Activated CD4-positive, alpha-beta T cell treated with anti-CD3 and anti-CD28 coated beads, Interleukin-2, amount 10 ng/mL, durations not matched to agents 24 days and 14 days (primary cell): ENCODE results near the gene LYPD4. TPM values are rescaled to one million over a fixed set of nuclear protein-coding genes. Genes with fewer than 3 reads are reported as not detected.
"Not testable (repeated sequence)": the region's sequence is repeated elsewhere in the genome, so short reads cannot be mapped to it uniquely, and the experiment has no call there.

Source experiments
- DNase-seq: peaks from one replicate; pipeline ENCODE4 v3.0.0; 2022
- H3K27ac Mint-ChIP-seq: one replicate; pipeline ENCODE4 v1.8.0; 2022; ENCODE audit warnings: mild to moderate bottlenecking, mixed read lengths
- H3K27me3 Mint-ChIP-seq: one replicate; pipeline ENCODE4 v1.8.0; 2022; ENCODE audit warnings: mixed read lengths
- H3K36me3 Mint-ChIP-seq: one replicate; pipeline ENCODE4 v1.8.0; 2022; ENCODE audit warnings: low read depth, mild to moderate bottlenecking, mixed read lengths
- H3K4me1 Mint-ChIP-seq: one replicate; pipeline ENCODE4 v1.8.0; 2021; ENCODE audit warnings: mixed read lengths
- H3K4me3 Mint-ChIP-seq: one replicate; pipeline ENCODE4 v1.8.0; 2022; ENCODE audit warnings: mild to moderate bottlenecking, moderate library complexity, mixed read lengths
- H3K9me3 Mint-ChIP-seq: one replicate; pipeline ENCODE4 v1.8.0; 2021; ENCODE audit warnings: mixed read lengths
- intact Hi-C: fragments of 100-400 bp; cut with micrococcal nuclease; formaldehyde crosslinking; loops from one replicate; pipeline ENCODE4 v1.15.1; 2023
- total RNA-seq: library from RNA; stranded (reverse); gene quantifications from 2 replicates; pipeline ENCODE4 v1.2.3, GENCODE V29; 2022

LYPD4 gene
- total RNA-seq, 1 donor from 2014 or later, result not detected

DNA sequence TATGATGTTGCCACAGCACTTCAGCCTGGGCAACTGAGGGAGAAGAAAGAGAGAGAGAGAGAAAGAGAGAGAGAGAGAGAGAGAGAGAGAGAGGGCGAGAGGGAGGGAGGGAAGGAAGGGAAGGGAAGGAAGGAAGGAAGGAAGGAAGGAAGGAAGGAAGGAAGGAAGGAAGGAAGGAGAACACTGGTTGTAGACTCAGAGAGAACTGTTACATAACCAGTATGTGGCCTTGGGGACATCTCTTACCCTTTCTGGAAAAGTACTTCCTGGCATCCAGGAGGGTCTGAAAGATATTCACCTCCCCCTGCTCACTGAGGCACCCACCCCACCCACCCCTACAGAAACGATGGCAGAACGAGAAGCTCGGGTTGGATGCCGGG is 35.8 kb upstream of the LYPD4 start:
- H3K36me3 Mint-ChIP-seq, result peaks cover 16% of the 10 kb centered on the region
- H3K9me3 Mint-ChIP-seq, result no peaks in the 10 kb centered on the region
- no peak overlapping the region for H3K4me3 Mint-ChIP-seq
- no peak for DNase-seq
- intact Hi-C loops, result loop anchor here (10.0 kb wide), 2 partner anchors 526 to 1276 kb away; partner anchors contain the start of genes LTBP4 and TGFB1
- no peak overlapping the region for H3K27ac Mint-ChIP-seq
- H3K4me1 Mint-ChIP-seq, result peaks cover 47% of the 10 kb centered on the region
- no peaks in the 10 kb centered on the region for H3K27me3 Mint-ChIP-seq

DNA sequence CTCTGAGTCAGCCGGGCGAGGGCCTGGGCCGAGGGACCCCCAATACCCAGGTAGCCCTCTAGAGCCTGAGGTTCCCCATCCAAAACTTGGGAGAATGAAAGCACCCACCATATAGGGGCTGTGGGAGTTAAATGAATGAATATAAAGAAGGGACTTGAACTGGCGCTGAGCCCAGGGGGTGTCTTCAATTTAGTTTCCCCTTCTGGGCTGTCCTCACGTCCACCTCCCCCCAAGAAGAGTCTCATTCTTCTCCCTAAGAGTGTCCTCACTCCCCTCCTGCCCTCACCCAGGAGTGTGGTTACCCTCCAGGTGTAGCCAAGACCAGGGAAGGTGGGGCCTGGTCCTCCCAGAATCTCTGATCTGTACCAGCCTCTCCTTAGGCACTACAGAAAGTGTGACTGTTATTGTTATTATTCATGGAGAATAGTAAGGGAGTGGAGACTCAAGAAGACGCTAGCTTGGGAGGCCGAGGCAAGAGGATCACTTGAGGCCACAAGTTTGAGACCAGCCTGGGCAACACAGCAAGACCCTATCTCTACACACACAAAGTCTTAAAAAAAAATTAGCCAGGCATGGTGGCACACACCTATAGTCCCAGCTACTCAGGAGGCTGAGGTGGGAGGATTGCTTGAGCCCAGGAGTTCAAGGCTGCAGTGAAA is 35.3 kb upstream of the LYPD4 start:
- intact Hi-C loops, result loop anchor here (10.0 kb wide), 2 partner anchors 525 to 1275 kb away; partner anchors contain the start of genes LTBP4 and TGFB1
- Mint-ChIP-seq H3K36me3 (peaks cover 12% of the 10 kb centered on the region), H3K4me1 (peaks cover 44% of the 10 kb centered on the region), H3K9me3 (no peaks in the 10 kb centered on the region), H3K4me3 (no peak overlapping the region), H3K27ac (peak overlapping the region; percentile 29), H3K27me3 (no peaks in the 10 kb centered on the region)
- no peak for DNase-seq

DNA sequence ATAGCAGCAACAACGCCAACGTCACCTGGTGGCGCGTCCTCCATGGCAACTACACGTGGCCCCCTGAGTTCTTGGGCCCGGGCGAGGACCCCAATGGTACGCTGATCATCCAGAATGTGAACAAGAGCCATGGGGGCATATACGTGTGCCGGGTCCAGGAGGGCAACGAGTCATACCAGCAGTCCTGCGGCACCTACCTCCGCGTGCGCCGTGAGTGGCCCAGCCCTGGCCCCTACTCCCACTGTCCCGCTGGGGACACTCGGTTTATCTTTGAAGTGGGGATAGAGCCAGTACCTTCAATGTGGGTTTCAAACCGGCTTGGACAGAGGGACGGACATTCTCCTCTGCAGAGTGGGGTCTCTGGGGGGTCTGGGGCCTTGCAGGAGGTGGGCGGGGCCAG is 34.6 kb upstream of the LYPD4 start:
- Mint-ChIP-seq H3K36me3 (peaks cover 9% of the 10 kb centered on the region), H3K4me1 (peaks cover 43% of the 10 kb centered on the region), H3K4me3 (no peak overlapping the region), H3K27ac (no peak overlapping the region), H3K27me3 (no peaks in the 10 kb centered on the region), H3K9me3 (no peaks in the 10 kb centered on the region)
- no peak for DNase-seq
- intact Hi-C loops, result no loop called here

DNA sequence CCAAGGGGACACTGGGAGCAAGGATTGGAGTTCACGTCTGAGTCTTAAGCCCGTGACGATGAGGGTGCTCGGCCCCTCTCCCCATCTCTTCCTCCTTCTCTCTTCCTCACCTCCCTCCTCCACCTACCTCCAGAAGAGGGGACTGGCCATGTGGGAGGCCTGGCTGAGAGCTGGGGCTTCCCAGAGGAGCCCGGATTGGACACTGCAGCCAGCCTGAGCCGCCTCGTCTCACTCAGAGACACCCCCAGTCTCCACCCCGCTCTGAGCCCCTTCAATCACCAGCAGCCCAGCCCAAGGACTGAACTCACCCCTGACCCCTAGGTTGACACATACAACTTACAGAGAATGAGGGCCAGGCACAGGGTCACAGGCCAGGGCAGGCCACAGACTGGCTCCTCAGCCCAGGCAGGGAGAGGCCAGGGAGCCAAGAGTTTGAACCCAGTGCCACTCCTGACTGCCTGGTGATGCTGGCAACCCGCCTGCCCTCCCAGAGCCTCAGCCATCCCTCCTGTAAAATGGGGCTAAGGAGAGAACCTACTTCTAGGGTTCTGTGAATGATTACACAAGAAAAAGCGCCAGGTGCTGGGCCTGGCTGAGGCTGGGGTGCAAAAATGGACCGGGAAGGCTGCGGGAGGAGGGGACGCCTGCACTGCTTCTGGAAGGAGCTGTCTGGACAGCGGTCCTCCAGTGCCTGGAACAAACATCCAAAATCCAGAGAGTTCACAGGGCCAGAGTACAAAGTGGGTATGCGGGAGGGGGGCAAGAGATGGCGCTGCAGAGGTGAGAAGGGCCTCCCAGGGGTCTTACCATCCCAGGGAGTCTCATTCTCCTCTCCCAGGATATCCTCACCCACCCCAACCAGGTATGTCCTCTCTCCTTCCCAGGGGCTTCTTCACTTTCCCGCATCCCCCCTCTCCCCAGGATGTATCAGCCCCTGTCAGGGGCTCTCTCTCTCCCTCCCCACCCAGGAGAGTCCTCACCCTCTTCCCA is 33.7 kb upstream of the LYPD4 start:
- H3K36me3 Mint-ChIP-seq, result peaks cover 5% of the 10 kb centered on the region
- DNase-seq, result no peak
- H3K4me3 Mint-ChIP-seq, result peak overlapping the region; percentile 23
- no peaks in the 10 kb centered on the region for H3K9me3 Mint-ChIP-seq
- intact Hi-C loops, result no loop called here
- H3K27ac Mint-ChIP-seq, result peak overlapping the region; percentile 80
- peaks cover 48% of the 10 kb centered on the region for H3K4me1 Mint-ChIP-seq
- H3K27me3 Mint-ChIP-seq, result no peaks in the 10 kb centered on the region

DNA sequence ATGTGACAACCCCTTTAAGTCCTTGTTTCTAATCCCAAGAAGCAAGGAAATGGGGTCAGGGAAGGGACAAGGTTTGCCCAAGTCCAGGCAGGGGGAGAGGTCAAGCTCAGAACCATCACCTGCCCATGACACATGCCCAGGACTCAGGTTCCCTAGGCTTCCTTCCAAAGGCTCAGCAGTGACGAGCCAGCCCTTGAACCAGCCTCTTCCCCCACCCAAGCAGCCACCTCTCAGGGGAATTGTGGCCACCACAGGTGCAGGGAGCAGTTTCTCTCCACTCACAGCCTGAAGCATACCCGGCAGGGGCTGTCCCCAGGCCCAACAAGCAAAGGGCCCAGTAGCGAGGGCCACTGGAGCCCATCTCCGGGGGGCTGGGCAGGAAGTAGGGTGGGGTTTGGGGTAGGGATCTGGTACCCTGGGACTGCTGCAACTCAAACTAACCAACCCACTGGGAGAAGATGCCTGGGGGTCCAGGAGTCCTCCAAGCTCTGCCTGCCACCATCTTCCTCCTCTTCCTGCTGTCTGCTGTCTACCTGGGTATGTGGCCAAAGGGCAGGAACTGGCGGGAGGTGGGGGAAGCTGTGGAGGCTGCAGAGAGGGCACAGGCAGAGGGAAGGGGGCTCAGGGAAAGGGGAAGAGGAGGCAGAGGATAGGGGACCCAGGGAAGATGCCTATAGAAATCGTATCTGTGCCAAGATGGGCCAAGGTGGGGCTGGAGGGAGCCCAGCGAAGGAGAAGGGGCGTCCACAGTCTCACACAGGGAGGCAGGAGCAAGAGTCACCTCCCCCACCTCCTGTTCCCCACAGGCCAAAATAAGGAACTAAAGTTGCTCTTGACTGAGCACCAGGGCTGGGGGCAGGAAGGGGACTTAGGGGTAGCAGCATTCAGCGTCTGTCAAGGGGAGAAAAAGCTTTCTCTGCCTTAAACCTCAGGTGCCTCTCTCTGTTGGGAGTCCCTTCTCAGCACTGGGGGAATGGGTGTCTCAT is 32.7 kb upstream of the LYPD4 start, which contains the start of gene CD79A:
CD79A (plus strand) TSS at position 433 of the 986 bp plus-strand sequence; CDS start at position 459, 26 bp downstream.
- Mint-ChIP-seq H3K27me3 (no peaks in the 10 kb centered on the region), H3K4me3 (peak within 1 kb of the TSS; percentile 37), H3K36me3 (peaks cover 9% of the 10 kb centered on the region), H3K4me1 (peaks cover 50% of the 10 kb centered on the region), H3K27ac (peak within 1 kb of the TSS; percentile 80), H3K9me3 (no peaks in the 10 kb centered on the region)
- no peak for DNase-seq
- intact Hi-C loops, result no loop called here

DNA sequence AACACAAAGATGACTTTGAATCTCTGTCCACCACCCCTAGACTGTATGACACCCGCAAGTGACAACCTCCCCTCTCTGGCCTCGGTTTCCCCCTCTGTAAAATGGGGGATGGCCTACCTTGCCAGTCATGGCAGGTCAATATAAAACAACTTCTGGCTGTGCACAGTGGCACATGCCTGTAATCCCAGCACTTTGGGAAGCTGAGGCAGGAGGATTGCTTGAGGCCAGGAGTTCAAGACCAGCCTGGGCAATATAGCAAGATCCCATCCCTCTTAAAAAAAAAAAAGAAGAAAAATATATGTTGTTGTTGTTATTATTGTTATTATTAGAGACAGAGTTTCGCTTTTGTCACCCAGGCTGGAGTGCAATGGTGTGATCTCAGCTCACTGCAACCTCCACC is 31.5 kb upstream of the LYPD4 start:
- DNase-seq, result not testable (repeated sequence)

DNA sequence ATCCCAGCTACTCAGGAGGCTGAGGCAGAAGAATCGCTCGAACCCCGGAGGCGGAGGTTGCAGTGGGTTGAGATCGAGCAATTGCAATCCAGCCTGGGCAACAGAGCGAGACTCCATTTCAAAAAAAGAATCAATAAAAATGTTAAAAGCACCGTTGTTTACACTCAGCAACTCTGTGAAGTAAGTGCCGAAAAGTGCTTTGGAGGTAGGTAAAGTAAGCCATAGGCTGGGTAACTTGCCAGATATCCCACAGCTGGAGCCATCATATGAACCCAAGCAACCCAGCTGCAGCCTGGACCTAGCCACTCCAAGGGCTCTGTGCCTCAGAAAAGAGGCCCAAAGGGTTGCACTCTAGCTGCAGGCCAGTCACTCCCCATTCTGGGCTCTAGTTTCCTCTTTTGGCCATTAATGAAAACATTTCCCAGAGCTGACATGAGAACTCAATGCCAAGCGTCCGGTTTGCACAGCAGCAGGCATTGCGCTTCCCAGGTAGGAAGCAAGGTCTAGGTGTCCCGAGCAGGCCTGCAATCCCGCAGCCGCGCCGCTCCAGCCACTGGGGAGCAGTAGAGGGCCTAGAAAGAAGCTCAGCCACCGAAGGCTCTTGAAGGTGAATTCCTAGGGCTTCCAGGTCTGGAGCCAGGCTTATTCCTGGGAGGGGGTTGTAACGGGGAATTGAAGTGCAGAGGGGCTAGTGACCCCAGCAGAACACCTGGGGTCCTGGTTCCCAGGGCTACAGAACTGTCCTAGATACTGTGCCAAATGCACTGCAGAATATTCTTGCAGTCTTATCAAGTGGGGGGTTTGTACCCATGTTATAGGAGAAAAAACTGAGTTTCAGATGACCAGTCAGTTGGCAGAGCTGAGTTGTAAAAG is 28.5 kb upstream of the LYPD4 start:
- intact Hi-C loops, result loop anchor here (1.0 kb wide), 2 partner anchors 62 to 78 kb away; no protein-coding TSS in a partner anchor
- Mint-ChIP-seq H3K36me3 (peaks cover 45% of the 10 kb centered on the region), H3K27ac (peak overlapping the region; percentile 83), H3K4me1 (peaks cover 74% of the 10 kb centered on the region), H3K4me3 (peak overlapping the region; percentile 59), H3K9me3 (no peaks in the 10 kb centered on the region), H3K27me3 (no peaks in the 10 kb centered on the region)
- peak; percentile 90 for DNase-seq

More for the DNA sequence above, 31.5 kb upstream of the LYPD4 start:
- H3K27me3 Mint-ChIP-seq, intact Hi-C loops, H3K9me3 Mint-ChIP-seq: not testable (repeated sequence)
- H3K27ac Mint-ChIP-seq, result peak overlapping the region; percentile 91
- H3K4me3 Mint-ChIP-seq, result peak overlapping the region; percentile 73
- H3K4me1 Mint-ChIP-seq, result peaks cover 55% of the 10 kb centered on the region
- H3K36me3 Mint-ChIP-seq, result peaks cover 20% of the 10 kb centered on the region

DNA sequence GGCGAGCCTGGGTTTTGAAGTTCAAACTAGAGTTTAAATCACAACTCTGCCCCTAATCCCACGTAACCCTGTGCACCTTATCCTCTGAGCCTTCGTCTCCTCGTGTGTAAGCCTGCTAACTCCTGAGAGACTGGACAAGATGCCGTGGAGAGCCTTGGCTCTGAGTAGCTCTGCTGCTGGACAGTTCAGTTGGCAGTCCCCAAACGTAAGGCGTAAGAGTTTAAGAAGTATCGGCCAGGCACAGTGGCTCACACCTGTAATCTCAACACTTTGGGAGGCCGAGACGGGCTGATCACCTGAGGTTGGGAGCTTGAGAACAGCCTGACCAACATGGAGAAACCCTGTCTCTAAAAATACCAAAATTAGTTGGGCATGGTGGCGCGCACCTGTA is 27.9 kb upstream of the LYPD4 start:
- H3K9me3 Mint-ChIP-seq, result no peaks in the 10 kb centered on the region
- peaks cover 71% of the 10 kb centered on the region for H3K4me1 Mint-ChIP-seq
- H3K4me3 Mint-ChIP-seq, result peak overlapping the region; percentile 59
- peaks cover 50% of the 10 kb centered on the region for H3K36me3 Mint-ChIP-seq
- H3K27ac Mint-ChIP-seq, result peak overlapping the region; percentile 83
- DNase-seq, result no peak
- intact Hi-C loops, result no loop called here
- no peaks in the 10 kb centered on the region for H3K27me3 Mint-ChIP-seq

DNA sequence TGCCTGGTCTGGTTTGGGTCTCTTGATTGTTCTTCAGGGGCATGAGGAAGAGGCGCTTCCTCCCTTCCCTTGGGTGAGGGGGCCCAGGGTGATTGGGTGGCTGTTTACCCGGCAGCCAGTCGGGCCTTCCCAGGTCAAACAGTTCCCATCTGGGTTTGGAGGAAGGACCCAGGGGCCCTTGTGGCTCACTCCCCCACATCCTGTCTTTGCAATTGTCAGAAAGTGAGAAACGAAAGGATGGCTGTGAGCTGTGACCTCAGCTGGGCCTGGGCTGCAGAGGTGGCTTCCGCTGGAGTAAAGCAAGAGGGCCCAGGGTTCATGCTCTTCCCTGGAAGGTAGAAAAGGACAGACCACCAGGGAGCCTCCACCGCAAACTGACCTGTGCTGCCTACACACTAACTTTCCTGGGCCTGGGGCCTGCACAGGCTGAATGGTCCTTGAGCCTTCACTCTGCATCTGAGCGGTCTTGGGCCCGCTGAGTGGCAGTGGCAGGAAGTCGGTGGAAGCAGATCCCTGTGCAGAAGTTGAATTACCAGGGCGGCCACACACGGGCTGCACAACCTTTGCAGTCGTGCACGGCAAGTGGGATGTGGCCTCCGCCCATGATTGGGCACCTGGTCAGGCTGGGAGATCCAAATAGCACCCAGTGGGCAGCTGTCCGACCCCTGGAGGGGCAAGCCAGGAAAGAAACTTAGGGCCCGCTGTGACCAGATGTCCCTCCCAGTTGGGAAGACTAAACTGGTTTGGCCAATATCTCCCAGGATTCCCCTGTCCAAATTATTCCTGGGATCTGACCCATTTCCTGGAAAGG is 27.3 kb upstream of the LYPD4 start:
- Mint-ChIP-seq H3K9me3 (no peaks in the 10 kb centered on the region), H3K27ac (peak overlapping the region; percentile 95), H3K4me3 (peak overlapping the region; percentile 82), H3K27me3 (no peaks in the 10 kb centered on the region), H3K36me3 (peaks cover 52% of the 10 kb centered on the region), H3K4me1 (peaks cover 66% of the 10 kb centered on the region)
- intact Hi-C loops, result loop anchor here (1.0 kb wide), 3 partner anchors 10 to 74 kb away; no protein-coding TSS in a partner anchor
- DNase-seq, result peak; percentile 93

DNA sequence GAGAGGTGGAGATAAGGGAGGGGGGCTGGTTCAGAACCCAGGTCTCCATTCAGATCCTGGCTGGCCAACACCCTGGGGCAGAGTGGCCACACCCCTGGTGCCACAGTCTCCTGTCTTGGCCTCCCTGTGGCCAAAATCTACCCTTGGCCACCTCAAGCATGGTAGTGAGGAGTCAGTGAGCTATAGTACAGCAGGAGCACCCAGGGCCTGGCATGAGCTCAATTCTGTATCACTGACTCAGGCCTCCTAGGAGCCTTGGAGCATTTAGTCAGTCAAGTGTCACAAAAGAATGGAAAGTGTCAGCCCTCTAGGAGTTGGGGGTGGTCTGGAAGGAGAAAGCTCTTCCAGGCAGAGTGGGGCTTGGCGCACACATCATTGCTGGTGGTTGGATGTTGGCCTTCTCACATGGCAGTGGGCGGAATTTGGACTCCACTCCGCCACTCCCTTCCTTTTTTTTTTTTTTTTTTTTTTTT is 26.0 kb upstream of the LYPD4 start:
- H3K4me3 Mint-ChIP-seq, result peak overlapping the region; percentile 73
- no peaks in the 10 kb centered on the region for H3K27me3 Mint-ChIP-seq
- H3K36me3 Mint-ChIP-seq, result peaks cover 63% of the 10 kb centered on the region
- H3K4me1 Mint-ChIP-seq, result peaks cover 60% of the 10 kb centered on the region
- H3K9me3 Mint-ChIP-seq, result no peaks in the 10 kb centered on the region
- H3K27ac Mint-ChIP-seq, result peak overlapping the region; percentile 90
- peak; percentile 69 for DNase-seq
- intact Hi-C loops, result no loop called here

DNA sequence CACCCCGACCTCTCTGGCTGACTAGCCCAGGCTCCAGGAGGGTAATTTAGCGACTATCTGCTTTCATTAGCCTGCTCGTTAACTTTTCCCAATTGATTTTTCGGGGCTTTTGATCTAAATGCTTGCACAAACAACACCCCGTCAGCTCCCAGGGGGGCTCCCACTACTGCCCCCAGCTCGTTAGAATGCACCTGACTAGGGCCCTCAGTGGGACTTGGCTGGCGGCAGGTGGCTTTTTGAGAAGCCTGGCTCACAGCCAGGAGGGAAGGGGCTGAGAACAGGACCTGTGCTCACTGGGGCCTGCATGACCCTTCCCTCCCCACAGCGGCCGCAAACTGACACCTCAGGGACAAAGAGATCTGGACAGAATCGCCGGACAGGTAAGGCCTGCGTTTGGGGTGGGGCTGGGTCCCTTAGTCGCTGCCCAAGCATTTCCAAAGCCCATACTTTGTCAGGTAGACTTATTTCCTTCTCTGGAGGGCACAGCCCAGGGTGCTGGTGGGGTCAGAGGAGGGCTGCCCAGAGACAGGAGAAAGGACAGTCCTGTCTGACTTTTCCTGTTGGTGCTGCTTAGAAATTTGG is 25.0 kb upstream of the LYPD4 start:
- intact Hi-C loops, result no loop called here
- H3K4me3 Mint-ChIP-seq, result peak overlapping the region; percentile 51
- H3K27me3 Mint-ChIP-seq, result no peaks in the 10 kb centered on the region
- H3K9me3 Mint-ChIP-seq, result no peaks in the 10 kb centered on the region
- peaks cover 64% of the 10 kb centered on the region for H3K4me1 Mint-ChIP-seq
- no peak for DNase-seq
- peak overlapping the region; percentile 90 for H3K27ac Mint-ChIP-seq
- H3K36me3 Mint-ChIP-seq, result peaks cover 69% of the 10 kb centered on the region
